ENCODE data around the gene RASGRP3. TPM values are rescaled to one million over a fixed set of nuclear protein-coding genes. Genes with fewer than 3 reads are reported as not detected.

RASGRP3 gene
- total RNA-seq, 3 donors from 2014 or later: 9.3 to 23.9 (median 13.1) TPM

- H3K27ac ChIP-seq: no peak overlapping the region
- no peak overlapping the region for H3K4me3 ChIP-seq
- intact Hi-C loops (cut with DNase I; ENCODE audit: low total_unique reads): no loop called here
- DNase-seq (ENCODE audit: low spot score in 2 of 2): no peak
- H3K36me3 ChIP-seq: no peaks in the 10 kb centered on the region
- H3K9me3 ChIP-seq: no peaks in the 10 kb centered on the region
- TF ChIP-seq POLR2A (IDR thresholded peaks at IDR 0.05) (no peak), CTCF (IDR thresholded peaks at IDR 0.05) (no peak), POLR2AphosphoS5 (IDR thresholded peaks at IDR 0.05) (no peak)
- H3K4me1 ChIP-seq: no peaks in the 10 kb centered on the region
- no peaks in the 10 kb centered on the region for H3K27me3 ChIP-seq
Observed at GRCh38 chr2:33500177-33500576, 23.7 kb downstream of the RASGRP3 start.

GRCh38 chr2:33502025-33502424 is 25.6 kb downstream of the RASGRP3 start:
- intact Hi-C loops (cut with DNase I; ENCODE audit: low total_unique reads): no loop called here
- no peak for DNase-seq (ENCODE audit: low spot score in 2 of 2)
- H3K9me3 ChIP-seq: no peaks in the 10 kb centered on the region
- H3K27ac ChIP-seq: no peak overlapping the region
- no peaks in the 10 kb centered on the region for H3K36me3 ChIP-seq
- TF ChIP-seq CTCF (IDR thresholded peaks at IDR 0.05): no peak
- TF ChIP-seq POLR2A (IDR thresholded peaks at IDR 0.05): no peak
- no peak for TF ChIP-seq POLR2AphosphoS5 (IDR thresholded peaks at IDR 0.05)
- no peaks in the 10 kb centered on the region for H3K27me3 ChIP-seq
- peaks cover 0 to 3% of the 10 kb centered on the region in 2 donors for H3K4me1 ChIP-seq
- no peak overlapping the region for H3K4me3 ChIP-seq

- Histone ChIP-seq H3K9me3 (no peaks in the 10 kb centered on the region), H3K27ac (no peak overlapping the region), H3K4me3 (no peak overlapping the region), H3K36me3 (no peaks in the 10 kb centered on the region), H3K27me3 (no peaks in the 10 kb centered on the region), H3K4me1 (peaks cover 0 to 3% of the 10 kb centered on the region in 2 donors)
- DNase-seq (ENCODE audit: low spot score in 2 of 2): no peak
- TF ChIP-seq CTCF (IDR thresholded peaks at IDR 0.05) (no peak), POLR2AphosphoS5 (IDR thresholded peaks at IDR 0.05) (no peak), POLR2A (IDR thresholded peaks at IDR 0.05) (no peak)
- intact Hi-C loops (cut with DNase I; ENCODE audit: low total_unique reads): no loop called here
Observed at GRCh38 chr2:33503002-33503401, 26.6 kb downstream of the RASGRP3 start.

DNA sequence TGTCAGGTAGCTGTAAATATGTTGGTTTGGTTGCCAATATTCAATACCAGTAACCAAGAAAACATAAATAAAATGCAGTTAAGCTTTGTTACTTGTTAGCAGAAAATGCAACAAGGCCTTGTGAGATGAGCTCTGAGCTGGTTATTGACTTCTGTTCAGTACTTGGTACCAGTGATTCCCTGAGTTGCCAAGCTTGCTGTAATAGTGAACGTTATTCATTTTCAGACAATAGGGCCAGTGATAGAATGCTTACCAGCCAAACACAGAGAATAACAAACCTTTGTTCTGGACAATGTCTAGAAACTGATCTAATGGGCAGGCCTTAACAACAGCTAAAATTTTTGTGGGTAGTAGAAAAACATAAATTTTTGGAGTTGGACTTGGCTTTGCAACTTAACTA is 29.5 kb downstream of the RASGRP3 start:
- H3K9me3 ChIP-seq: no peaks in the 10 kb centered on the region
- peak overlapping the region; percentile 3 to 53 for H3K27ac ChIP-seq
- H3K27me3 ChIP-seq: no peaks in the 10 kb centered on the region
- H3K4me1 ChIP-seq: peaks cover 0 to 3% of the 10 kb centered on the region in 2 donors
- H3K4me3 ChIP-seq: no peak overlapping the region
- intact Hi-C loops (cut with DNase I; ENCODE audit: low total_unique reads): no loop called here
- no peak for DNase-seq (ENCODE audit: low spot score in 2 of 2)
- no peaks in the 10 kb centered on the region for H3K36me3 ChIP-seq
- TF ChIP-seq CTCF (IDR thresholded peaks at IDR 0.05): no peak
- TF ChIP-seq POLR2AphosphoS5 (IDR thresholded peaks at IDR 0.05): no peak
- no peak for TF ChIP-seq POLR2A (IDR thresholded peaks at IDR 0.05)

DNA sequence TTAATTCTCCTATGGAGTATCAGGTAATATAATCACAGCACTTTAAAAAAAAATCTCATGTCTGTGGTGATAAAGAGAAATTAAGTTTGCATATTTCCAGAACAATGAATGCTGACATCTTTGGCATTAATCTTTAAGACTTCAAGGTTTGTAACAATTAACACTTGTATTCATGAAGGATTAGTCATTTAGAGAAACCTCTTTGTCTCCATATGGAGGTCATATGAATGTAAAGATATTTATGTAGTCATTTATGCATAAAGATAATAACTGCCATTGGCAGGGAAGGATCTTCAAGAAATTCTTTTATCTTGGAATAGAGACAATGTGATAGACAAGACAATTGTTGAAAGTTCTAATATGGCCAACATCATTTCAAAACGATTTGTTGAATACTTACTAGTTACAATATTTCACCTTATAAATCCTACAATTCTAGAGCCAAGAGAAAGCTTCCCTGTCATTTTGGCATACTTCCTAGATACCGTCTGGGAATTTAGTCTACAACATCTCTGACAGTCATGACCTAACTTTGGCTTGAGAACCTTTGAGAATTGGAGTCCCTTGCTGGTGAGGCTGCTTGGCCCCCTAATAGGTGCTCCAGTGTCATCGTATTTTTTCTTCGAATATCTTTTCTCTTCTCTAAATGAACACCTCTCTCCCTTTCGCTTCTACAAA is 33.6 kb downstream of the RASGRP3 start:
- DNase-seq (ENCODE audit: low spot score in 2 of 2): no peak
- Histone ChIP-seq H3K9me3 (no peaks in the 10 kb centered on the region), H3K27me3 (no peaks in the 10 kb centered on the region), H3K4me1 (peaks cover 0 to 3% of the 10 kb centered on the region in 2 donors), H3K27ac (no peak overlapping the region), H3K4me3 (no peak overlapping the region), H3K36me3 (no peaks in the 10 kb centered on the region)
- TF ChIP-seq POLR2AphosphoS5 (IDR thresholded peaks at IDR 0.05) (no peak), CTCF (IDR thresholded peaks at IDR 0.05) (no peak), POLR2A (IDR thresholded peaks at IDR 0.05) (no peak)
- intact Hi-C loops (cut with DNase I; ENCODE audit: low total_unique reads): no loop called here
